DMS53 treated with DMSO at 0.1 percent for 48 hours (cell line): Measurements from ENCODE around the gene CPPED1.

Experiments
- DNase-seq: peaks from one replicate; lab custom pipeline; 2025; ENCODE audit not compliant: unreplicated experiment; lab: John Stamatoyannopoulos, UW

CPPED1 gene

DNA sequence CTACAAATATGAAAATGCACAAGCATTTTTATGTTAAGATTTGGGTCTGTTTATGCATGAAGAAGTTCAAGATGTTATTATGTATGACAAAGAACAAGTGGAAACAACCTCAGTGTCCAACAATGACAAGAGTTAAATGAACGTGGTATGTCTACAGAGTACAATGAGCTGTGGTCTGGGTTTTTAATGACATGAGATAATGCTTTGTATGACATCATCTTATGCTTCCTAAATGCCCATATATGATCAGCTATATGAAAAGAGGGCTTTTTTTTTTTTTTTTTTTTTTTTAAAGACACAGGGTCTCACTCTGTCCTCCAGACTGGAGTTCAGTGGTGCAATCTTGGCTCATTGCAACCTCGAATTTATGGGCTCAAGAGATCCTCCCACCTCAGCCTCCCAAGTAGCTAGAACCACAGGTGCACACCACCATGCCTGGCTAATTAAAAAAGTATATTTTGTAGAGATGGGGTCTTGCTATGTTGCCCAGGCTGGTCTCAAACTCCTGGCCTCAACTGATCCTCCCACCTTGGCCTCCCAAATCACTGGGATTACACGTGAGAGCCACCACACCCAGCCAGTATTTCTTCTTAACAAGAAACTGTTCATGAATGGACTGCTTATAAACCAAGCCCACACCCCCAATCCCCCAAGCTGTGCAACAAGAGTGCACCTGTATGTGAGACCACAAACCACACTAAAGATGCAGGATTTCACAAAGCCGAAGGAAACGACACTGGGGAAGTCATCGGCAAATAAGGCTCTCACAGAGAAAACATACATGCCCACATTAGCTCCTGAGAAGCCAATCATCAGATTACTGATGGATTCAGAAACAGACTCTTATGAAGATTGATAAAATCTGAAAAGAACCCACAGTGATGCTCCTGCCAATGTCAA lies 114.5 kb downstream of the CPPED1 start:
- DNase-seq, result no peak

DNA sequence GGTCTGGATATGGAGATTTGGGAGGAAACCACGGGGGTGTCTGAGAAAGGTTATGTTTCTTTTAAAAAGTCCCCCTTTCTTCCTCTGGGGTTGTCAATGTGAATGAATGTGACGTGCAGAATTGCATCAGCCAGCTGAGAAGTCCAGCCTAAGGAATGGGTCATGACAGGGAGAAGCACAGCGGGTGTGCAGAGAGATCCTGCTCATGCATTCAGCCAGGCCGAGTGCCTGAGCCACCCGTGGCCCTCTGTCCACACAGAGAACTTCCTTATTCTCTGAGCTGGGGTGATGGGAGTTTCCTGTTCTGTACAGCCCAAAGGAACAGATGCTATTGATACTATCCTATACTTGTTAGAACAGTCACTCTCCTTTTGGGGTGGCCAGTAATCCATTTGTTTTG lies 117.9 kb downstream of the CPPED1 start:
- DNase-seq, result no peak

- no peak for DNase-seq
Observed at GRCh38 chr16:12682432-12683165, 121.1 kb downstream of the CPPED1 start.

GRCh38 chr16:12681653-12682052 lies 122.0 kb downstream of the CPPED1 start:
- no peak for DNase-seq

DNA sequence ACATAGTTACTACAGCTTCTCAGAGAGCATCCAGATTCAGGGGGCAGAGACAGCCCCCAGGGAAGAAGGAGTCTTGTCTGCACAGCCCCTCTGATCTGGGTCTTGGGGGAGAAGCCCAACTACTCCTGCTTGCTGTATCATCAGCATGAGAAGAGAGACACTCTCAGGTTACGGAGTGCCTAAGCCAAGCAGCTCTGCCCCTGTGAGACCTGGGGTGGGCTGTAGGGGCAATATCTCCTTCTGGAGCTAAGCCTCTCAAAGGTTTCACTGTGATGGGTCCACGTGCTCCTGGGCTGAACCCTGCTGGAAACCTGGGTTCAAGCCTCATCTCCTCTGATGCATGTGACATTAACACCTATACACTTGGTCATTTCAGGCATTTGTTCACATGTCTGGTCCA lies 123.2 kb downstream of the CPPED1 start:
- no peak for DNase-seq

GRCh38 chr16:12679660-12680272 lies 123.9 kb downstream of the CPPED1 start:
- no peak for DNase-seq

DNA sequence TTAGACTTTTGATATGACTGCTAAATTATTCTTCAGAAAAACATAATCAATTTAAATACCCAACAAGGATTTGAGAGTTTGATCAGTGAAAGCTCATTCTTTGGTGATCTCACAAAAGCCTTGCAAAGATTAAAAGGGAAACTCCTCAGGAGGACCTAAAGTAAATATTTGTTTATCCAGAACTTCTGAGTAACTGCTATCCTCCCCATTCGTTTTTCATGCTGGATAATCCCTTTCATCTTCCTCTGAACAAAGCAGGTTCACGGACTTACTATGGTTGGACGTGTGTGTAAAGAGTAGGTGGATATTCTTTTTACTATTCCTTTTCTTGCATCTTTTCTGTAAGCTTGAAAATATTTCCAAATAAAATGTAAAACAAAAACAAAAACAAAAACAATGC lies 124.7 kb downstream of the CPPED1 start:
- DNase-seq, result no peak

- DNase-seq, result no peak
Observed at GRCh38 chr16:12677502-12677901, 126.2 kb downstream of the CPPED1 start.

DNA sequence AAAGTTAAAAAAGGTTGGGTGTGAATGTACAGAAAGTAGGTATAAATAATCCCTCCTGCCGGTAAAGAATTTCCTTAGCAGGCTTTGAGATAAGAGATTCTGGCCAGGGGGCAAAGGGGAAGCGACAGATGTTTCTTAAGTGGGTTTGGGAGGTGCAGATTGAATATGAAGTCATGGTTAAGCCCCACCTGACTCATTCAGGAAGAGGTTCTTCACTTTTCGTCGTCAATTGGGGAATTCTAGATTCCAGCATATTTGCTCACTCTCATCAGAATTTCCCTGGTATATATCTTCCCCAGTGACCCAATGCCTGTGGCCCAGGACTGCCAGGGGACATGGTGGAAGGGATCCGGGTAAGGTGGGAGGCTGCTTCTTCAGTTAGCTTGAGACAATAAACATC lies 127.8 kb downstream of the CPPED1 start:
- DNase-seq, result no peak

DNA sequence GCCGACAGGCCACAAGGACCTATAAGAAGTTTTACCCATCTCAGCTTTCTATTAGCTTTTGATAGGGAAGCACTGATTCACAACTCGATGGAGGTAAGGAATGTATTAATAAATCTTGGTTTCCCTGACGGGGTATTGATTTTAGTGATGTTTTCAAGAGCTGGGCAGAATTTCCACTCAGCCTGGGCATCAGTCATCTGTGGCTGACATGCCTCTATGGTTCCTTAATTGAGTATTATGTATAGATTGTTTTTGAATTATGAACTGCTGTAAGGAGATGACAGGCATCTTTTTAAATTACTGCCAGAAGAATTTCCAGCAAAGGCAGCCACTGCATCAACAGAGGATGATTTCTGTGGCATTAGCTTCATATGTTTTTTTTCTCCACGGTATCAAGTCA lies 128.6 kb downstream of the CPPED1 start:
- DNase-seq, result no peak

DNA sequence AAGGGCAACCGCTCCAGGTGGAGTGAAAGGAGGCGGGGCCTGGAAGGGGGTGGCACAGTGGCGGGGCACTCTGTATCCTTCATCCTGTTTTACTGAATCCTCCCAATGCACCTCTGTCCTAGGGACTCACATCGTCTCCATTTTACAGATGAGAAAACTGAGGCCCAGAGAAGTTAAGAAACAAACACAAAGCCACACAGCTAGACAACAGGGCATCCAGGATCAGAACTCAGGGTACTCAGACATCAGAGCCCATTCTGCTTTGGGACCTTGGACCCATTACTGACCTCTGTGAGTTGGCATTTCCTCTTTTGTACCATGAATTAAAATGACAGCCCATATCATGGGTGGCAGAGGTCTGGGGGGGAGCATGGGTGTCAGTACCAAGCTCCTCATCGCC lies 129.2 kb downstream of the CPPED1 start:
- DNase-seq, result no peak

DNA sequence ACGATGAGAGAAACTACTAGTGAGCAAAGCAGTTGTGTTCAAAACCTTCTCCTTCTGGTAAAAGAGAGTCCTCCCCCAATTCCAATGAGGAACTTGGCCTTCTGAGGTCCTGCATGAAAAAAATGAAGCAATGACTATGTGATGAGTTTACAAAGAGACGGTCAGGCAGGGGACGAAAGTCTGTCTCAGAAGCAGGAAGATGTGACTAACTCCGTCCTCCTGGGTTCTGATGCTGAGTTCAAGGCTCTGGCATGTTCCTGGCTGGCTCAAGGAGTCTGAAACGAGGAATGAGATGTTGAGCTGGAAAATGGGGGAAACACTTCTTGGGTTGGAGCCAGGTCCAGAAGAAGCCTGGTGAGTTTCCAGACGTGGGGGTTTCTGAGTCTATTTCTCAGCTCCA lies 129.6 kb downstream of the CPPED1 start:
- no peak for DNase-seq

- DNase-seq, result no peak
Observed at GRCh38 chr16:12673466-12673865, 130.2 kb downstream of the CPPED1 start.

DNA sequence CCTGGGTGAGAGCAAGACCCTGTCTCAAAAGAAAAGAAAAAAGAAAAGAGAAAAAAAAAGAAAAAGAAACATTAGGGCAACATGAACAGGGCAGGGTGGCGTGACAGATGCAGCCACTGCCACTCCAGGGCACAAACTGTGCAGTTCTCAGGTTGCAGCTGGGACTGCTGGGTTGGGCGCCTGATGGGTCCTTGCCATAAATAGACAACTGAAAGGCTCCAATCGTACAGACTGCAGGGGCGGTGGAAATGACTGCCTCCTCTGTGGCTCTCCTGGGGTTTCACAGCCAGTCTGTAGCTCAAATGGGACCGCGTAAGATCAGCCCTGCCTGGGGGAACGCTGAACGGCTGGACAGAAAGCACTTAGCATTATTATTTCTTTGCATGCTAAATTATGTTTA lies 130.7 kb downstream of the CPPED1 start:
- no peak for DNase-seq

- DNase-seq, result no peak
Observed at GRCh38 chr16:12669908-12670307, 133.8 kb downstream of the CPPED1 start.

DNA sequence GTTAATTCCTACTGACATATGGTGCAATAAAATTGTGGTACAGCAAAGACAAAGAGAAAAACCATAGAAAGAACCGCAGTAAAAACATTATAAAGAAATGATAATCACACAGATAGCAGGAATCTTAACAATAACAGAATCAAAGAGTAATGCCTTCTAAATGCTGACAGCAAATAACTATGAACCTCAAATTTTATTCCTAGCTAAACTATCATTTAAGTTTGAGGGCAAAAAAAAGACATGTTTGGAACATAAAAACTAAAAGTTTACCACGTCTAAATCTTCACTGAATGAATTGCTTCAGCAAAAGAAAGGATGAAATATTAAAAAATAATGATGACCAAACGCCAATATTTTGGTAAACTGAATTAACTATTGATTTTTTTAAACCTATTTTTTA lies 135.8 kb downstream of the CPPED1 start:
- no peak for DNase-seq

DNA sequence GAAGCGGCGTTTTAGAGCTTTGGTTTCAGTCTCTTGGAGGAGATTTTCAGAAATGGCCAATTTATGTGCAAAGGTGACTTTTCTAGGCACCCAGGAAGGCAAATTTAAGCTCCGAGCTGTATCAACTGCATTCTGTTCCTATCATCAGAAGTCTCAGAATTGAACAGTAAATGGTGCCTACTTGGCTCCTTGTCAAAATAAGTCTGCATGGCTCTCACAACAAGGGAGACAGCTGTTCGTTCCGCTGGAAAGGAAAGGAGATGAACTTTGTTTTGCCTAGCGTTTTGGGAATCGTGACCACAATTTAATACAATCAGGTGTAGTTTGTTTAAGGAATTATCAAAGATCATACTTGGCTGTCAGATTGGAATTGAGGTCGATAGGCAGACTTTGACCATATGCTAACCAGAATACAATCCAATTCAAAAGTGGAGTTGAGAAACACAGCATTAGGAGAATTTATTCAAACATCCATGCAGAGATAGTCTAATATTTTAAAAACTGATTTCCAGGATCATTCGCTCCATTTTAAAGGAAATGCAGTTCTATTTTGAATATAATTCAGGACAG lies 139.4 kb downstream of the CPPED1 start:
- no peak for DNase-seq

DNA sequence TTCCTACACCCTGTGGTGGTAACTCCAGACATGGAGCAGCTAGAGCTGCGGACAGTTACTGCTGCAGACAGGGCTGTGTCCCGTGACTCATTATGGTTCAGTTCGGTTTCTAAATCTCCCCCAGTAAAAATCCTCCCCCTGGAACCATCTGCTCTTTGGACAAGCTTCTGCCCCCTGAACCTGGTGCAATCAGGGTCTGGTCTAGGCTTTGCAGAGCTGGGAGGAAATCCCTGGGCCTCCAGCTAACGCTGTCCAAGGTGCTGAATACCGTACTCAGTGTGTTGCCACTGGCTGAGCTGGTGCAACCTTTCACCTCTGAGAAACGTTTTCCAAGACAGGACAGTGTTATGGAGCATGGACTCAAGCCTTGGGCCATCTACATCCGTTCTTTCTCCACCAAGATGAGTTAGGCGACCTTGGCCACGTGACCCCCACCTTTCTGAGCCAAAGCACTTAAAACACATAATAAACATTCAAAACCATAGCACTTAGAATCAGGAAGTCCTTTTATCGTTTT lies 142.0 kb downstream of the CPPED1 start:
- DNase-seq, result no peak

GRCh38 chr16:12659871-12660270 lies 143.8 kb downstream of the CPPED1 start:
- no peak for DNase-seq

- DNase-seq, result no peak
Observed at GRCh38 chr16:12658506-12658905, 145.2 kb downstream of the CPPED1 start.

DNA sequence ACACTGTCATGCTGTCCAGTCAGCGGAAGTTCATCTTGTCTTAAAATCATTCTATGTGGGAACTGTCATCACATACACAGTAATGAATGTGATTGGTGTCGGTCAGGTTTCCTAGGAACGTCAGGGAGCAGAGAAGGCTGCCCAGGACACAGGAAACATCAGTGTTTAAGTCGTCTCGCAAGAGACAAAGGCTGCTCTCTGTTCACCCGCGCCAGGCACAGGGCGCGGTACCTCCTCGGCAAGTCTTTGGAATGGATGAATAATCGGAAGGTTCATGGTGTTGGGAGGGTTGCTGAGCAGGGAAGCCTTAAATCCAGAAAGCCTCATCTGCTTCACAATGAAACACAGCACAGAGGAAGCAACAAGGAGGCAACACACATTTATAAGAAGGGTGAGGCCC lies 148.2 kb downstream of the CPPED1 start:
- no peak for DNase-seq
